GM18858 (cell line): ENCODE measurements around the gene BCAP31.
"Not testable (repeated sequence)": the region's sequence is repeated elsewhere in the genome, so short reads cannot be mapped to it uniquely, and the experiment has no call there.

Experiments used
- ATAC-seq: cut with Tn5 transposase; IDR thresholded peaks from one replicate; pipeline ENCODE4 v1.9.1; 2021; ENCODE audit not compliant: unreplicated experiment

Gene BCAP31

DNA sequence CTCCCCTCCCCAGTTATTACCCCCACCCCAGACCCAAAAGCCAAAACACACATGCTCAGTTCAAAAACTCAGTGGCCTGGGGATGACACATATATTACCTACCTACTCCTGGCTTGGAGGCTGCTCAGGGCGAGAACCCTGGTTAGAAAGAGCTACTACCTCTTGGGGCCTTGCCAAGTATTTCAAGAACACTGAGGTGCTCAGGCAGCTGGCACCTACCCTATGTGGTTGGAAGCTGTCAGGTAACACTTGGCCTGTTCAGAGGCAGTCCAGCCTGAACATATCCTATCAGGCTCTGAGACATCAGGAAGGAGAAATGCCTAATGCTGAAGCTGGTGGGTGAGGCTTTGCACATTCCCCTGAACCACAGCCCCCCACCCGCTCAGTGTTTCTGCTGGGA lies 4.9 kb downstream of the BCAP31 start:
- ATAC-seq: no peak

DNA sequence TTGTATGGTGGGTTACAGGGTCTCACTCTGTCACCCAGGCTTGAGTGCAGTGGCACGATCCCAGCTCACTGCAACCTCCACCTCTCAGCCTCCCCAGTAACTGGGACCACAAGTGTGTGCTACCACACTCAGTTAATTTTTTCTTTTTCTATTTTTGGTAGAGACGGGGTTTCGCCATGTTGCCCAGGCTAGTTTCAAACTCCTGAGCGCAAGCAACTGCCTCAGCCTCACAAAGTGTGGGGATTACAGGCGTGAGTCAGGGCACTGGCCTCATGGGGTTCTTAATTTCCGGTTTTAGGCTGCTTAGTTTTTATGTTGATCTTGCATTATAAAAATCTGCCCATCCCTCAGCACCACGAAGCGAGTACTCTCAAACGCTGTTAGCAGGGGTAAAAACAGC lies 6.7 kb downstream of the BCAP31 start:
- ATAC-seq: no peak

DNA sequence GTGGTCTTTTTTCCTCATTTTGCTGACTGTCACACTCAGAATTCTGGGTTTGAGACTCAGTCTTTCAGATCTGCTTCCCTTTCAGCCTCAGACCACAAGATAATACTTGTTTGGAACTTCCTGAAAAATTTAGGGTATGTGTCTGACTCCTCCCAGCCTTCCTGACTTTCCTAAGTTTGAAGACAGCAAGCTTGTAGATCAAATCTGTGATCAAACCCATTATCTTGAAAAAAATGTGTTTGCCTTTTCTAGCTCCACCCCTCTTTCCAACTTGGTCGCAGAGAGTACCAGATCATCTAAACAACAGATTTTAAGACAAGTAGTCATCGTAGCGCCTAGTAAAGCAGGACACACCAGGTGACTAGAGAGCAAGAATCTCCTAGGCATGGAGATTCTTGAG lies 9.9 kb downstream of the BCAP31 start:
- ATAC-seq: no peak

DNA sequence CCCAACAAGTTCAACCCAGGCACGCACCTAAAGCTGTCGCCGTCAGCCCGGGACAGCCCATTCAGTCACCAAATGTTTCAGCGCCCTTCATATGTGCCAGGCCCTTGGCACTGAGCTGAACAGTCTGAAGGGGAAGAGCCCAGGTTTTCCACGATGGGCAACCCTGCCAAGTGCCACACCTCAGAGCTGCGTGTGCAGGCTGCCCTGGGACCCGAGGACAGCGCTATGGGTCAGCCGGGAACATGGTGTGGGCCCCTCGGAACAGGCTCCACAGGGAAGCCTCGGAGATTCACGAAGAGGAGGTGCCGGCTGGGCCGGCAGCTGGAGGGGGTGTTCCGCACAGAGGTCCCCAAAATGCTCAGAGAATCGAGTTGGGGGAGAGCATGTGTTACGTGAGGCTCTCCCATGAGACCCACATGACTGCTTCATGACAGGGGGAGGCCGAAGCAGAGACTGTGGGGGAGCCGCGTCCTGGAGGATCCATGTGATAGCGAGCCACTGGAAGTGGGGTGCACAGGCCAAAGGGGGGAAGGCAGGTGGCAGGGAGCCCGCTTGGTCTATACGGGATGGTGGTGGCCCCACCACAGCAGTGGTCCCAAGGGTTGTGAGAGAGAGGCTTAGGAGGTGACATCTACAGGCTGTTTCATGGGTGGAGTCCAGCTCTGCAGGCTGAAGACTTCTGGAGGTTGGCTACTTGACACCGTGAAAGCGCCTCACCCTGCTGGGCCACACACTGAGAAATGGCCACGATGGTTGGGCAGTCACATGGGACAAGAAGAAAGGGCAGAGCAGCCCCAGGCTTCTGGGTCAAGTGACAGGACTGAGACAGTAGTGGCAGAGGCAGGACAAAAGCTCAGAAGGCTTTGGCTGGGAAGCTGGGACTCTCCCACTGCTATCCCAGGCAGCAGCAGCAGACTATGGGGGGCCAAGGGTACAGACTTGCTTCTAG lies 14.2 kb downstream of the BCAP31 start:
- ATAC-seq: no peak

DNA sequence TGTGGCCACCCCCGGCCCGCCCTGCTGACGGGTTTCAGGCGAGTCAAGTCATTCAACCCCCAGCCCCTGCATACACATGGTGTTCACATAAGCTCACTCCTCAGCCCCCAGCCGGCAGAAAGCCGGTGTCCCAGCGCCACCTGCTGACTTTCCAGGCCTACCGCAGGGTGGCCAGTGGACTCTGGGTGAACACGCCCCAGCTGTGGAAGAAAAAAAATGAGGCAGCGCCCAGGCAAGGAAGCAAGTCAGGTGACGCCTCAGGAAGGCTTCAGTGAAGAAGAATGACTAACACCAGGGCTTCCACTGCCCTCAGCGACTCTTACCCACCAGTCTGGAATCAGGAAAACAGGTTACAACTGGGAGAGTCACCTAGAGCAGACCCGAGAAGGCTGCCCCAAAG lies 15.8 kb downstream of the BCAP31 start:
- ATAC-seq: no peak

DNA sequence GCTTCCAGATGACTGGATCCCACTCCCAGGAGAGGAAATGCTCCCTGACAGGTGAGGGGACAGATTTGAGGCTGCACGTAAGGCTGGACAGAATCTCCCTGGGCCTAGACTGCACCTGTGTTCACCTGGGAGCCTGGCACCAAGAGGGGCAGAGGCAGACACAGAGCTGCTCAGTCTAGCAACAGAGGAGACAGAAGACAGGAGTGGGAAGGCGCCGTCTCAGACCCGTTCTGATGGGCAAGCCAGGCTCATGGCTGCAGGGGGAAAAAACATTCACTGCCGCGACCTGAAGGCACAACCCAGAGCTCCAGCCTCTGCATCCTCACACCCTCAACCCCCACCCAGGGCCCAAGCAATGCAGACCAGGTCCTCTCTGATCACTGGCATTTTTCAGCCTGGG lies 16.8 kb downstream of the BCAP31 start:
- no peak for ATAC-seq

DNA sequence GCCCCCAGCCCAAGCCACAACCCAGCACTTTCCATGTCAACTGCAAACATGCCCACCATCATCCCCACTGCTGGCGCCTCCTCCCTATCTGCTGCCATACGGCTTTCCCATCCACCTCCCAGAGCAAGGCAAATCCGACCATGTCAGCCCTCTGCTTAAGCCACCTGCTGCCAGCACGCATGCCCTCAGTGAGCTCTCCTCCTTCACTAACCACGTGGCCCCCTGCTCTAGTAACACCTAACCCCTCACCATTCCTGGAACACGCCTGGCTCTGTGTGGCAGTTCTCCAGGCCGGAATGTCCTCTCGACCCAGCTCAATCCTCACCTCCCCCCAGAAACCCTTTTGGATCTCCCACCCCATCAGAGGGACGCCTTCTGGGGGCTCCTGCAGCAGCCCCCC lies 17.4 kb downstream of the BCAP31 start:
- no peak for ATAC-seq

DNA sequence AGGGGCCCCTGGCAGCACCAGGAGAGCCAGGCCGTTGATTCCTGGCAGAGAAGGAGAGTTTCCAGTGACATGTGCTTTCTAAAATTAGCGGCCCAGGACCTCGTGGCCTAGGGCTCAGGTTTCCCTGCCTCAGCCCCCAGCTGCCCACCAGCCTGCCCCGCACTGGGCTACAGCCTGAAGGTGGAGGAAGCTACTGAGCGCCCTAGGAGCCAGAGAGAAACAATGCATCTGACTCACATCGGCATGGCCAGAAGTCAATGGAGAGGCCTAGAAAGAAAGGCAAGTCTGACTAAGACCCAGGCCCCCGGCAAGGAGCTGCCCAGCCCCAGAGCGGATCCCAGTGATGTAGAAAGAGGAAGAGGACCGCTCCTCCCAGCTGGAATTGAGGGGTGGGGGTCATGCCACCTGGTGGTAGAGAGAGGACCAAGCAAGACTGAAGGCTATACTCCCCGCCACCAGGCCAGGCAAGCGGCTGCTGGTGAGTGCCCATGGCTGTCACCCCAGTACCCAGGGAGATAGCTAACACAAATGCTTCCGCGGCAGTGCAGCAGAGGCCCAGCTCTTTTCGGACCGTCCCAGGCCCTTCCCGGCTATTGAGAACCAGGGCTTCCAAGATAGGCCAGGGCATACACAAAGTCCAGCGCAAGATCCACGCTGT lies 18.7 kb downstream of the BCAP31 start:
- ATAC-seq: not testable (repeated sequence)

DNA sequence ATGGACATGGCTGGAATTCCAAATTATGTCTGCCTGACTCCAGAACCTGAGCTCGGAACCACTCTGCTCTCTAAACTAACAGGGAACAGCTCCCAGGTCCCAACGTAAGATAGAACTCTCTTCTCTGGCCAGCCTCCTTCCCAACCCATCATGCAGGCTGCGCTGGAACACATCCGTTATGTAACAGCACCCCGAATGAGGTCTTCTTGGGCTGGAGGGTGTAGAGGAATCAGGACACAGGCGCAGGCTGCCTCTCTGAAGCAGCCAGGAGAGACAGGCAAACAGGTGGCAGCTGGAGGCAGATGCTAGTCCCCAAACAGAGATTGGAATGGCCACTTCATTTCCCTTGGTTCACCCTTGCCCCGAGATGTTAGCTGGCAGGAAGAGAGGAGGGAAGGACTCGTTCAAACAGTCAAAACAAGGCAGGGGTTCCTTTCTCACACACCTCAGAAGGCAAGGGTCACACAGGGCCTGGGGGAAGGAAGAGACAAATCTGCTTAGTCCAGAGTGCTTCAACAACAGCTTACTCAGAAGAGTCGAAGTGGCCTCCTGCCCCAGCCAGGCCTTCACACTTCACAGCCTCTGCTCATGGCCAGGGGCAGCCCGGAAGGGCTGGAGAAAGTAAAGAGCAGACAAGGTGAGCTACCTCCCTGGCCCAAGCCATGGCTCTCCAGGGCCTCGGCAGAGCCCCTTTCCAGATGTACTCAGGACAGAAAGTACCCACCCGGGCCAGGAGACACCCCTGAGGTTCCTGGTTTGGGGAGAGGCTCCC lies 19.4 kb downstream of the BCAP31 start:
- ATAC-seq: not testable (repeated sequence)

DNA sequence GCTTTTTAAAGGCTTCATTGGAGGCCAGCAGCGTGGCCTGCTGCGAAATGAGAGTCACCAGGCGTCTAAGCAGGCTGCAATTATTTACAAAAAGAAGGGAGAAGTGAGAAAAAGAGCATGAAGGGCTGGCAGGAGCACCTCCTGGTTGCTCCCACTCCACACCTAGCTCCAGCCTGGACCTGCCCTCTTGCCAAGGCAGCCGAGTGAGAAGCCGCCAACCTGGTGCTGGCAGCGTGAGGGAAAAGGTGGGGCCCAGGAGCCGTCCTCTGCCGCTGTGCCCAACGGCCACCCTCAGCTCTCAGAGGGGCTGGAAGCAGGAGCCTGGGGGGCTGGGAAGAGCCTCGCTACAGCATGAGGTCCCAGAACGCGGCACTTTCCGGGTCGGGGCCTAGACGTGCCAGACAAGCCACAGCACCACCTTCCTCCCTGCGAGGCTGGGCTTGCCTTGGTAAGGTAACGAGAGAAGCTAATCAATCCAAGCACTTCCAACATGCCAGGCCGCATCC lies 20.1 kb downstream of the BCAP31 start:
- ATAC-seq: no peak

DNA sequence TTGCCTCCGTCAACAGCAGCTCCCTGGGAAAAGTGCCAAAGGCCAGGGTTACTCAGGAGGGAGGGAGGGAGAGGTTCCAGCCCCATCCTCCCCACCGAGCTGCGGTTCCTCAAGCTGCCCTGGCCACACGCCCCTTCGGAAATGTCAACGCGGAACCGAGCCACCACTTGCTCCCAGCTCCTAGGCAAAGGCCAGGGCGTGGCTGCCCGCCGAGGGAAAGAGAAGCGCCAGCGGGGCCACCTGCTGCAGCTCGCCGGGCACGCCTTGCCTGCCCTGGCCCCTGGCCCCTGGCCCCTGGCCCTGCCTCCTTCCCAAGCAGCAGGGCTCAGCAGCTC lies 21.2 kb downstream of the BCAP31 start:
- no peak for ATAC-seq

DNA sequence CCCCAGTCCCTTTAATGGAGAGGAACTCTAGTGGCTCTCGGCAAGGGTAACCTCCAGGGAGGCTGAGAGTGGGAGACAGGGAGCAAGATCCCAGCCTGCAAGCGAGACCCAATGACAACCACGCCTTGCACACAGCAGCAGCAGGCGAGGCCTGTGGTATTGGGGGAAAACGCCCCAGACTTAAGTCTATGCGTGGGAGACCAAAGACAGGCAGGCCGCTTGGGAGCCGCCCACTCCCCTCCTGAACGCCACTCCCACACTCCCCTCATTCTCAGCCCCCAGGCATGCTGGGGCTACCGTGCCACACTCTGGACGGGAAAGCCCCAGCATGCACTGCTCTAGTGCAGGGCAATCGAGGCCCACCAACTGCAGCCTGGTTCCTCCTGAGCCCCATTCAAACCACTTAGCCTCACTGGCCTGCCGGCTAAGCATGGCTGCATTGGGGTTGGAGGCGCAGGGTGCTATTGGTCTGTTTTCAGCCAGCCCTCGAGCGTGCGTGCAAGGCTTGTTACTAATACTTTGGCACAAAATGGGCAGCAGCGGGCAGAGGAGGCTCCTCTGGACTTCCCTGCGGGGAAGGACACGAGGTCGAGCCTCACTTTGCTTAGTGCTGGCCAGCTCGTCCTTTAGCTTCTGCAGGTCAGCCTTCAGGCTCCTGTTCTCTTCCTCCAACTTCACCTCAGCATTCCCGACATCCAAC lies 21.7 kb downstream of the BCAP31 start:
- ATAC-seq: no peak

DNA sequence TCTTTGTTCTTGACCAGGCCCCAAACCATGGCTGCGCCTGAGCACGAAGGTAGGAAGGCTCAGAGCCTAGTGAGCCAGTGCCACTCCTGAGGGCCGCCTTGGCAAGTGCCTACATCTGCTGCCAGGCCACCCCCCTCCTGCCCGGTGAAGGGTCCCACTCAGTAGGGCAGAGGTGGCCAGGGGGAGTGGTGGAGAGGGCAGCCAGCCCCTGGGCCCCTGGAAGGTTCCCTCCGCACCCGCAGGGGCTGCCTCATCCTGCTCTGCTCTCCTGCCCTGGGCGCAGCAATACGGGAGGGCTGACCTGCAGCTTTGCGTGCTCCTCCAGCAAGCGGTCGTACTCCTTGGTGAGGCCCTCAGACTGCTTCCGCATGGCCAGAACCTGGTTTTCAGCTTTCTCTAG lies 22.5 kb downstream of the BCAP31 start:
- no peak for ATAC-seq

DNA sequence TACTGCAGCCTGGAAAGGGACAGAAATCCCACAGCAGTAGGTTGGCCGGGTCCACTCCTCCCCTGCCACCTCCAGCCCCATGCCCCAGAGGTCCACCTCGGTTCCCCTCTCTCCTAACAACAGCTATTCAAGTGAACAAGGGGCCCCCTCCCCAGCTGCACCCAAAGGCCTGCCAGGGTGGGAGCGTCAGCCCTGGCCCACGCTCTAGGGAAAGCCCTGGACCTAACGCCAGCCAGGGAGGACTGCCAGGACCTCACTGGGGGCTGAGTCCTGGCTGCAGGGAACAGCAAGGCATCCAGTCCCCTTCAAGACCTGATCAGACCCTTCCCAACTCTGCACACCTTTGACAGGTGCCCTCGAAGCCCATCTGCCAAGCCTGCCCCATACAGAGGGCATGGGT lies 23.2 kb downstream of the BCAP31 start:
- no peak for ATAC-seq

DNA sequence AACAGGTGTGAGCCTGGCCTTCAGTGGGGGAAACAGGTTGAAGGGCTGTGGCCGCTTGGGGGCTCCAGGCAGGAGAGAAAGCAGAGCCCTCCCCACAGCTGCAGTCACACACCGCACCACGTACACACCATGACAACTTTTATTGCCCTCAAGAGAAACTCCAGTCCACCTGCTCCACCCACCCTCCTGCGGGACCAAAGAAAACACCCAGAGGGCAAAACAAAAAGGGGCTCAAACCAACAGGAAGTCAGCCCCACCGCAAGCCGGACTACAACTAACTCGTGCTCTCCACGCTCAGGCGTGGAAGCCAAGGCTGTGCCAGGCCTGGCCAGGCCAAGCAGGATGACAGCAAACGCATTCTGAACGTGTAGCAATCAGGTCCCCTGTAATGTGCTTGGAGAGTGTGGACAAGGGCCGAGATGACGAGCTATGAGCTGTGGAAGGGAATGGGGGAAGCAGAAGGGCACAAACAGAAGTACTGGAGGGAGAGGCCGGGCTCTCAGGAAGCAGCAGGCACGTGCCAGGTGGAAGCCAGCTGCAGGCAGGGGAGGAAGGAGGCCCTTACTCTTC lies 23.7 kb downstream of the BCAP31 start:
- ATAC-seq: no peak

DNA sequence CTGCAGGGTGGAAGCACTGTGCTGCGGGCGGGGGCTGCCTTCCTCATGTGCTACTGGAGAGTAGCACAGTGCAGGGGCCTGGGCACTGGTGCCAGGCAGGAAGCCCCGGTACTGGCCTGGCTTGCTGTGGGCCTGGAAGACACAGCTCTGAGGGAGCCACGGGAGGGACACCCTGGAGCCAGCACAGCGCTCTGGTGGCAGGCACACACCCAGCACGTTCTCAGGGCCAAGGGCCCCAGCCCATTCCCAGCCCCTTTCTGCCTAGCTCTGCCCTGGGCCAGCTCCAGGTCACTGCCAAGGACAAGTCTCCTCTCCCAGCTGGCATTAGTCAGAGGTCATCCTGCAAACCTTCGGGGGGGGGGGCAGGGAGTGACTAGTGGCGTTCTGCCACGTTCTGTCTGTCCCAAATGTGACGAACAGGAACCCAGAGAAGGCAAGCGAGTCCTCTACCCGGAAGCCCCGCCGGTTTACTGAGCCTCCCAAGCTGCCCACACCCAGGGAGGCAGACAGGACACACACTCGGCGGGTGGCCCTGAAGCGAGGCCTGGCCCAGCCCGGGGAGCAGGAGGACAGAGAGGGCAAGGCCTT lies 24.3 kb downstream of the BCAP31 start:
- not testable (repeated sequence) for ATAC-seq

DNA sequence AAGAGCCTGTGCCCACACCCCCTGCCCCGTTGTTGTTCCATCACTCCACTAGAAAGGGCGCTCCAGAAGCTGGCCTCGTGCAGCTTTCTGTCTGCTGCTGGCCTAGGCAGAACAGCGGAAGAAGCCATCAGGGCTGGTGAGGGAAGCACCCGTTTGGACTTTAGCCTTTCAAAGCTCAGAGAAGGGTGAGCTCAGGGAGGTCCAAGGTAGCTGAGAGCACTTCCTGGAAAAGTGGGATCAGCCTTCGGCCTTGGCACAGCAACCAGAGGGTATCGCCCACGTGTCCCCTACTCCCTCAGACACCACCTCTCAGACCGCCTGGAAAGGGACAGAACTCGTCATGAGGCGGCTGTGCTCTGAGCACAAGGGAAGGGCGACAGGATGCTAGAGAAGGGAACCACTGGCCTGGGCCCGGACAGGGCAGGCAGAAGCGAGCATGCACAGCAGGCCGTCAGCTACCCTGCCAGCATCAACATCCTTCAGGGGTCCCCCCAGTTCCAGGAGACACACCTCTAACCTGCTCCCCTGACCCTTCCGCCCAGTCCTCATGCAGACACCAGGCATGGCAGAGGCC lies 24.9 kb downstream of the BCAP31 start:
- not testable (repeated sequence) for ATAC-seq

DNA sequence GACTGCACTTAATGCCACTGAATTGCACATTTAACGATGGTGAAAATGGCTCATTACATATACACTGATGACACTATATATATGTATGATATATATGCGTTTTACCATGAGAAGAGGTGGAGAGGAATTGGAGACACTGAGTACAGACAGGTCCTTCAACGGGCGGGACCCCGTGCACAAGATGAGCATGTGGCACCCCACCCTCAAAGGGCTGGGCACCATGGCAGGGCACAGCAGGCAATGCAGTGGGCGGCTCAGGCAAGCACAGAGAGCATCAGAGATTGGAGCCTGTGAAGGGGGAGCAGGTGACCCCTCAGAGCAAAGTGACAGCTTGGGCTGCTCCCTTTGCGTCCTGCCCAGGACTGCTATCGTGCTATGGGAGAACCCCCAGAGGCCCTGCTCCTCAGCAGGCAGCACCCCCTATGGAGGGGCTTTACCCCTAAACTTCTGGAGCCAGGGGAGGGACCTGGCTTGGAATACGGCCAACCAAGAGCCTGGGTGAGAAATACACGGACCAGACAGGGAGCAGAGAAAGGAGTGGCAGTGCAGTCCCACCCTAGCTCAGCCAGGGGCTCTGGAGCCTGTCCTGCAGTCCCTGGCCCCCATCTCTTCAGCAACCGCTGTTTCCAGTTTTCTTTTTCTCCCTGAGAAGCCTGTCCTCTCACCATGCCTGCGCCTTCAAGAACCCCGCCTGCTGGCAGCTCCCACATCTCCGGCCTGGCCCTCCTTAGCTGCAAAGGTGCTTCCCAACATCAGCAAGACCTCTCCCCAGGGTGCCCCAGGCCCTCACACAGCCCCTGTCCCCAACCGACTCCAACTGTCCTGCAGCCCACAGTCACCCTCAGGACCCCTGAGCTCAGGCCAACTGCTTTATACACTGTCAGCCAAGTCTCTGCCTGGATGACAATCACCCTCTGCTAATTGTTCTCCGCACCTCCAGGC lies 26.0 kb downstream of the BCAP31 start:
- no peak for ATAC-seq
